ENCODE results near the gene SYTL4.

Gene SYTL4

GRCh38 chrX:100748108-100748507, 16.2 kb upstream of the SYTL4 start:
- Histone ChIP-seq H4K91ac (ENCODE audit: low read depth, low read length) (no peak overlapping the region), H4K12ac (ENCODE audit: low read depth, low read length) (no peak overlapping the region), H3K4me3 (ENCODE audit: low read depth, low read length) (no peak overlapping the region), H3K27ac (ENCODE audit: low read depth, low read length) (no peak overlapping the region), H3K9me3 (ENCODE audit: insufficient read depth, low read depth, low read length) (no peaks in the 10 kb centered on the region), H3K4me2 (ENCODE audit: low read length) (no peak overlapping the region), H3K79me2 (ENCODE audit: control insufficient read depth, insufficient read depth, low read length, poor library complexity) (no peaks in the 10 kb centered on the region), H3K9ac (ENCODE audit: low read length) (no peak overlapping the region), H3K4me1 (ENCODE audit: control insufficient read depth in 1 of 2, insufficient read depth in 2 of 2, low read length in 2 of 2) (no peaks in the 10 kb centered on the region), H3K18ac (ENCODE audit: low read length) (no peak overlapping the region), H3K36me3 (ENCODE audit: control insufficient read depth in 1 of 2, insufficient read depth in 2 of 2, low read length in 2 of 2) (no peaks in the 10 kb centered on the region), H2BK120ac (ENCODE audit: insufficient read depth, low read length, poor library complexity) (no peak overlapping the region), H3K27me3 (ENCODE audit: insufficient read depth, low read length) (no peaks in the 10 kb centered on the region), H2BK12ac (ENCODE audit: low read length) (no peak overlapping the region), H2BK5ac (ENCODE audit: low read depth, low read length, poor library complexity) (no peak overlapping the region), H3K79me1 (ENCODE audit: low read length) (no peaks in the 10 kb centered on the region), H2AFZ (ENCODE audit: insufficient read depth, low read length, poor library complexity) (no peak overlapping the region), H3K14ac (ENCODE audit: low read length) (no peak overlapping the region), H2AK5ac (ENCODE audit: low read length) (no peak overlapping the region), H3K4ac (ENCODE audit: low read depth, low read length) (no peak overlapping the region), H3K23ac (ENCODE audit: low read length) (no peak overlapping the region), H4K8ac (ENCODE audit: low read depth, low read length) (no peak overlapping the region)
- peak in 1 of 2 donors; percentile 48 for DNase-seq
- no CpG with 5 or more reads among the region's 2 CpGs for WGBS (ENCODE audit: extremely low coverage, insufficient coverage, insufficient read length)

GRCh38 chrX:100747703-100748102, 15.8 kb upstream of the SYTL4 start:
- H3K18ac ChIP-seq (ENCODE audit: low read length): no peak overlapping the region
- H2AK5ac ChIP-seq (ENCODE audit: low read length): no peak overlapping the region
- no peak overlapping the region for H4K8ac ChIP-seq (ENCODE audit: low read depth, low read length)

DNA sequence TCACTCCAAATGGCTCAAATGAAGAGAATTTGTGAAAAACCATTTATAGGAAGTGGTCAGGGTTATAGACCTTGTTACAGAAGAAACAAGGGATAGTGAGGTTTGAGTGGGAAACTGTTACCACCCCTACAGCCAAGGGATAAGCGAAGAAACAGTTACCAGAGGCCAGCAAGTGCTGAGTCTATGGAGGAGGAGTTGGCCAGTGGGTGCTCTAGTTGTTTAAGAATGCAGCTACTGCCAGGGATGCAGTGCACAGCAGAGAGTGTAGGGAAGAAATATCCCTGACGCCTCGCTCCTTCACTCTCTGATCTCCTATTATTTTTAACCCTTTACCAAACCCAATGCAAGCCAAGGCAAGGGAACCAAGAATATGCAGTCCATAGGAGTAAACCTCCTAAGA, 15.2 kb upstream of the SYTL4 start:
- no peak overlapping the region for H2AK5ac ChIP-seq (ENCODE audit: low read length)
- no peak overlapping the region for H2BK12ac ChIP-seq (ENCODE audit: low read length)
- H3K4me2 ChIP-seq (ENCODE audit: low read length): no peak overlapping the region
- H4K8ac ChIP-seq (ENCODE audit: low read depth, low read length): no peak overlapping the region
- no peak overlapping the region for H3K14ac ChIP-seq (ENCODE audit: low read length)
- no peaks in the 10 kb centered on the region for H3K79me1 ChIP-seq (ENCODE audit: low read length)
- no peaks in the 10 kb centered on the region for H3K79me2 ChIP-seq (ENCODE audit: control insufficient read depth, insufficient read depth, low read length, poor library complexity)
- H3K9ac ChIP-seq (ENCODE audit: low read length): no peak overlapping the region
- no peak overlapping the region for H3K4me3 ChIP-seq (ENCODE audit: low read depth, low read length)
- H3K27me3 ChIP-seq (ENCODE audit: insufficient read depth, low read length): no peaks in the 10 kb centered on the region
- H3K4me1 ChIP-seq (ENCODE audit: control insufficient read depth in 1 of 2, insufficient read depth in 2 of 2, low read length in 2 of 2): no peaks in the 10 kb centered on the region
- H2AFZ ChIP-seq (ENCODE audit: insufficient read depth, low read length, poor library complexity): no peak overlapping the region
- H4K12ac ChIP-seq (ENCODE audit: low read depth, low read length): no peak overlapping the region
- no peak for DNase-seq
- no peak overlapping the region for H4K91ac ChIP-seq (ENCODE audit: low read depth, low read length)
- no peak overlapping the region for H2BK120ac ChIP-seq (ENCODE audit: insufficient read depth, low read length, poor library complexity)
- WGBS (ENCODE audit: extremely low coverage, insufficient coverage, insufficient read length): no CpG with 5 or more reads among the region's 3 CpGs
- no peak overlapping the region for H3K18ac ChIP-seq (ENCODE audit: low read length)
- H3K23ac ChIP-seq (ENCODE audit: low read length): no peak overlapping the region
- H3K9me3 ChIP-seq (ENCODE audit: insufficient read depth, low read depth, low read length): no peaks in the 10 kb centered on the region
- no peak overlapping the region for H3K4ac ChIP-seq (ENCODE audit: low read depth, low read length)
- H3K36me3 ChIP-seq (ENCODE audit: control insufficient read depth in 1 of 2, insufficient read depth in 2 of 2, low read length in 2 of 2): no peaks in the 10 kb centered on the region
- H3K27ac ChIP-seq (ENCODE audit: low read depth, low read length): no peak overlapping the region
- H2BK5ac ChIP-seq (ENCODE audit: low read depth, low read length, poor library complexity): no peak overlapping the region

More at GRCh38 chrX:100747703-100748102, 15.8 kb upstream of the SYTL4 start:
- Histone ChIP-seq H3K4me3 (ENCODE audit: low read depth, low read length) (no peak overlapping the region), H2AFZ (ENCODE audit: insufficient read depth, low read length, poor library complexity) (no peak overlapping the region), H3K23ac (ENCODE audit: low read length) (no peak overlapping the region), H3K4me2 (ENCODE audit: low read length) (no peak overlapping the region), H2BK12ac (ENCODE audit: low read length) (no peak overlapping the region), H3K9ac (ENCODE audit: low read length) (no peak overlapping the region), H3K14ac (ENCODE audit: low read length) (no peak overlapping the region), H4K12ac (ENCODE audit: low read depth, low read length) (no peak overlapping the region), H3K36me3 (ENCODE audit: control insufficient read depth in 1 of 2, insufficient read depth in 2 of 2, low read length in 2 of 2) (no peaks in the 10 kb centered on the region), H3K4ac (ENCODE audit: low read depth, low read length) (no peak overlapping the region), H3K79me1 (ENCODE audit: low read length) (no peaks in the 10 kb centered on the region), H2BK5ac (ENCODE audit: low read depth, low read length, poor library complexity) (no peak overlapping the region), H2BK120ac (ENCODE audit: insufficient read depth, low read length, poor library complexity) (no peak overlapping the region), H3K79me2 (ENCODE audit: control insufficient read depth, insufficient read depth, low read length, poor library complexity) (no peaks in the 10 kb centered on the region), H3K4me1 (ENCODE audit: control insufficient read depth in 1 of 2, insufficient read depth in 2 of 2, low read length in 2 of 2) (no peaks in the 10 kb centered on the region), H3K27ac (ENCODE audit: low read depth, low read length) (no peak overlapping the region), H3K9me3 (ENCODE audit: insufficient read depth, low read depth, low read length) (no peaks in the 10 kb centered on the region), H3K27me3 (ENCODE audit: insufficient read depth, low read length) (no peaks in the 10 kb centered on the region), H4K91ac (ENCODE audit: low read depth, low read length) (no peak overlapping the region)
- no peak for DNase-seq
- no CpG with 5 or more reads among the region's 2 CpGs for WGBS (ENCODE audit: extremely low coverage, insufficient coverage, insufficient read length)

DNA sequence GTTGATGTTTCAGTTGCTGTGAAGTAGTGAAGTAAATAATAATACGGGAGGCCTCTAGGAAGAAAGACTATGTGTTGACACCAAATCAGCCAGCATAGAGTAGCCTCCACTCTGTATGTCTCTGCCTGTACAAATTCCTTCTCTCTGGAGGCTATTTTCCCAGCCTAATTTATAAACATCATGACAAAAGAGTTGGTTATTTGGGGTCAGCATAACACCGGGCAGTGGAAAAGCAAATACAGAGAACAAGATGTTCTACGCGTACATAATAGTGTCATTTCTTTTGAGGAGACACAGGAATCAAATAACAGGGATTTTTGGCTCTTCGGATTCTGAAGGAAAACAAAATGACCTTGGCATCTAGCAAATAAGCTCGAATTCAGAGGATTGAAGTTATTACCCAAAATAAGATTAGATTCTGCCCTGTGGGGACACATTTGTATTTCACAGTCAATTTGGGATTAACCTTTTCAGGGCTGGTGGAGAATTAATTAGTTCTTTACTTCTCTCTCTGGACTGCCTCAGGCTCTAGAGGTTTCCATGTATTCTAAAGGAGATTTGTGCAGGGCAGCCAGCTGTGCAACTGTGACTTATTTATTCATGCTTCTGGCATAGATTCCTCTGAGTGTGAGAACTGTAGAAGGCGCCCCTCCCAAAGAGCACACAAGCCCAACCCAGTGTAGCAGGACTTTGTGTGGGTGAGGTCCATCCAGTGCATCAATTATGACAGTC, 14.1 kb upstream of the SYTL4 start:
- H4K8ac ChIP-seq (ENCODE audit: low read depth, low read length): no peak overlapping the region
- no peak overlapping the region for H2BK12ac ChIP-seq (ENCODE audit: low read length)
- no peaks in the 10 kb centered on the region for H3K9me3 ChIP-seq (ENCODE audit: insufficient read depth, low read depth, low read length)
- no peaks in the 10 kb centered on the region for H3K4me1 ChIP-seq (ENCODE audit: control insufficient read depth in 1 of 2, insufficient read depth in 2 of 2, low read length in 2 of 2)
- H4K91ac ChIP-seq (ENCODE audit: low read depth, low read length): no peak overlapping the region
- no peak for DNase-seq
- H3K4me2 ChIP-seq (ENCODE audit: low read length): no peak overlapping the region
- H3K79me2 ChIP-seq (ENCODE audit: control insufficient read depth, insufficient read depth, low read length, poor library complexity): no peaks in the 10 kb centered on the region
- H2AFZ ChIP-seq (ENCODE audit: insufficient read depth, low read length, poor library complexity): no peak overlapping the region
- H3K4ac ChIP-seq (ENCODE audit: low read depth, low read length): no peak overlapping the region
- H2BK5ac ChIP-seq (ENCODE audit: low read depth, low read length, poor library complexity): no peak overlapping the region
- H3K4me3 ChIP-seq (ENCODE audit: low read depth, low read length): no peak overlapping the region
- no peaks in the 10 kb centered on the region for H3K79me1 ChIP-seq (ENCODE audit: low read length)
- no peak overlapping the region for H3K18ac ChIP-seq (ENCODE audit: low read length)
- H4K12ac ChIP-seq (ENCODE audit: low read depth, low read length): no peak overlapping the region
- no peak overlapping the region for H3K9ac ChIP-seq (ENCODE audit: low read length)
- H3K36me3 ChIP-seq (ENCODE audit: control insufficient read depth in 1 of 2, insufficient read depth in 2 of 2, low read length in 2 of 2): no peaks in the 10 kb centered on the region
- no peaks in the 10 kb centered on the region for H3K27me3 ChIP-seq (ENCODE audit: insufficient read depth, low read length)
- no peak overlapping the region for H3K27ac ChIP-seq (ENCODE audit: low read depth, low read length)
- no peak overlapping the region for H2BK120ac ChIP-seq (ENCODE audit: insufficient read depth, low read length, poor library complexity)
- no peak overlapping the region for H3K23ac ChIP-seq (ENCODE audit: low read length)
- H3K14ac ChIP-seq (ENCODE audit: low read length): no peak overlapping the region
- WGBS (ENCODE audit: extremely low coverage, insufficient coverage, insufficient read length): no CpG with 5 or more reads among the region's 7 CpGs
- no peak overlapping the region for H2AK5ac ChIP-seq (ENCODE audit: low read length)

Measured in trophoblast cell (in vitro differentiated cells and primary cell).